Measurements from ENCODE around the gene CSTB.

CSTB gene

DNA sequence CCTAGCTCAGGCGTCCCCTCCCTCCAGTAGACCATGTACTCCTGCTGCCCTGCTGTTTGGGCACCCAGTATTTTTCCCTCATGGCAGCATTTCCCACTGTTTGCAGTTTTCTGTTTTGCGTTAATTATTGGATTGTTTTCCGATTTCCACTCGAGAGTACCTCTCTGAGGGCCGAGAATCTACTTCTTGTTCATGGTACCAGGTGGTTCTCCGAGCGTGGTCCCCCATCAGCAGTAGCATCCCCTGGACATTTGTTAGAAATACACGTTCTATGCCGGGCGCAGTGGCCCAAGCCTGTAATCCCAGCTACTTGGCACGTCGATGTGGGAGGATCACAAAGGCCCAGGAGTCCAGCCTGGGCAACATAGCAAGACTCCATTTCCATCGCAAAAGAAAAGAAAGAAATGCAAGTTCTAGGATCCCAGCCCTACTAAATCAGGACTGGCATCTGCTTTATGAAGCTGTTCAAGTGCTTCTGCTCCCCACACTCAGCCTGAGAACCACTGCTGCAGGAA is 14.0 kb upstream of the CSTB start:
- DNase-seq (ENCODE audit: low read depth): no peak
- H3K4me3 ChIP-seq (ENCODE audit: low read length): peak overlapping the region; percentile 97
- TF ChIP-seq, protein P1, sequence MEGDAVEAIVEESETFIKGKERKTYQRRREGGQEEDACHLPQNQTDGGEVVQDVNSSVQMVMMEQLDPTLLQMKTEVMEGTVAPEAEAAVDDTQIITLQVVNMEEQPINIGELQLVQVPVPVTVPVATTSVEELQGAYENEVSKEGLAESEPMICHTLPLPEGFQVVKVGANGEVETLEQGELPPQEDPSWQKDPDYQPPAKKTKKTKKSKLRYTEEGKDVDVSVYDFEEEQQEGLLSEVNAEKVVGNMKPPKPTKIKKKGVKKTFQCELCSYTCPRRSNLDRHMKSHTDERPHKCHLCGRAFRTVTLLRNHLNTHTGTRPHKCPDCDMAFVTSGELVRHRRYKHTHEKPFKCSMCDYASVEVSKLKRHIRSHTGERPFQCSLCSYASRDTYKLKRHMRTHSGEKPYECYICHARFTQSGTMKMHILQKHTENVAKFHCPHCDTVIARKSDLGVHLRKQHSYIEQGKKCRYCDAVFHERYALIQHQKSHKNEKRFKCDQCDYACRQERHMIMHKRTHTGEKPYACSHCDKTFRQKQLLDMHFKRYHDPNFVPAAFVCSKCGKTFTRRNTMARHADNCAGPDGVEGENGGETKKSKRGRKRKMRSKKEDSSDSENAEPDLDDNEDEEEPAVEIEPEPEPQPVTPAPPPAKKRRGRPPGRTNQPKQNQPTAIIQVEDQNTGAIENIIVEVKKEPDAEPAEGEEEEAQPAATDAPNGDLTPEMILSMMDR (IDR thresholded peaks at IDR 0.05; ENCODE audit: insufficient read depth, low read depth, low read length, missing control alignments): no peak

DNA sequence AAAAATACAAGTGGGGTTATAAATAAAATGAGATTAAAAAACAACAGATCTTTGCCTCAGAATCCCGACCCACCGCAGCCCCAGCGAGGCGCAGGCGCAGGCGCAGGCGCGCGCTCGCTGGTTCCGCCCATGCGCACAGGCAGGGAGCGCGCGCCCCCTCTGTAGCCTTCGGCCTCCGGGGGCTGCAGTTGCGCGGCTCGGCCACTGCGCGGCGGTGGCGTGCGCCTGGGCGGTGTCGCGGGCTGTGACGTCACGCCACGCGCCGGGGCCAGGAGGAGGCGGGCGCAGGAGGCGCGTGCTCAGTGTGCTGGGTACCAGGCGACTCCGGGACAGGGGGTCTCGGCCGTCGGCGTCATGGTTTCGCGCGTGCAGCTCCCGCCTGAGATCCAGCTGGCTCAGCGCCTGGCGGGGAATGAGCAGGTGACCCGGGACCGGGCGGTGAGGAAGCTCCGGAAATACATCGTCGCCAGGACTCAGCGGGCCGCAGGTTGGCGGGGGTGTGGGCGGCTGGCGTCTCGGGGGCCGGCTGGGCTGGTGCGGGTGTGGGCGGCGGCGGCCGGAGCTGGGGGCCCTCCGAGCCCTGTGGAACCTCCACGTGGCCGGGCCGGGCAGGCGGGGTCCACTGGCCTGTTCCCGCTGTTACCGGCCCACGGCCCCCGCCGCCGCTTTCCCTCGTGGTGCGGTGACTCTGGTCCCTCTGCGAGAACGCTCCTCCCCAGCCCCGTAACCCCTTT is 13.3 kb upstream of the CSTB start, which contains the start of gene RRP1:
Gene RRP1 (plus strand): TSS at position 302 of the 734 bp plus-strand sequence. CDS start 53 bp downstream, at position 355.
- TF ChIP-seq, protein P1 (IDR thresholded peaks at IDR 0.05; ENCODE audit: insufficient read depth, low read depth, low read length, missing control alignments): peak; percentile 42
- DNase-seq (ENCODE audit: low read depth): peak; percentile 86
- H3K4me3 ChIP-seq (ENCODE audit: low read length): peak within 1 kb of the TSS; percentile 97

DNA sequence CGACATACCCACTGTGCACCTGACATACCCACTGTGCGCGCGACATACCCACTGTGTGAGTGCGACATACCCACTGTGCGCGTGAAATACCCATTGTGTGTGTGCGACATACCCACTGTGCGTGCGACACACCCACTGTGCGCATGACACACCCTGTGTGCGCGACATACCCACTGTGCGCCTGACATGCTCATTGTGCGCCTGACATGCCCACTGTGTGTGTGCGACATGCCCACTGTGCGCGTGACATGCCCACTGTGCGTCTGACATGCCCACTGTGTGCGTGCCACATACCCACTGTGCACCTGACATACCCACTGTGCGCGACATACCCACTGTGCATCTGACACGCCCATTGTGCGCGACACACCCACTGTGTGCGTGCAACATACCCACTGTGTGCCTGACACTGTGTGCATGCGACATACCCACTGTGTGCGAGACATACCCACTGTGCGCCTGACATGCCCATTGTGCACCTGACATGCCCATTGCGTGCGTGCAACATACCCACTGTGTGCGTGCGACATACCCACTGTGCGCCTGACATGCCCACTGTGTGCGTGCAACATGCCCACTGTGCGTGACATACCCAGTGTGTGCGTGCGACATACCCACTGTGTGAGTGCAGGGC is 10.8 kb upstream of the CSTB start:
- no peak for DNase-seq (ENCODE audit: low read depth)
- no peak overlapping the region for H3K4me3 ChIP-seq (ENCODE audit: low read length)
- TF ChIP-seq, protein P1 (IDR thresholded peaks at IDR 0.05; ENCODE audit: insufficient read depth, low read depth, low read length, missing control alignments): no peak

DNA sequence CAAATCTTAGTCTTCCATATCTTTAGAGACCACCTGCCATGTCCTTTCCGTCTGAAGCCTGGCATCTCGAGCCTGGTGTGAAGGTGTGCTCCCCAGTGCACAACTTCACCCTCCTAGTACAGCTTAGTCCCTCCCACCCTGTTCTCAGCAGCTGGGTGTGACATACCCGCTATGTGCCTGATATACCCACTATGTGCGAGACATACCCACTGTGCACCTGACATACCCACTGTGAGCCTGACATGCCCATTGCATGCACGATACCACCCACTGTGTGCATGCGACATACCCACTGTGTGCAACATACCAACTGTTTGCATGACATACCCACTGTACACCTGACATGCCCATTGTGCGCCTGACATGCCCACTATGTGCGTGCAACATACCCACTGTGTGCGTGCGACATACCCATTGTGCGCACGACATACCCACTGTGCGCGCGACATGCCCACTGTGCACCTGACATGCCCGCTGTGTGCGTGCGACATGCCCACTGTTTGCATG is 10.2 kb upstream of the CSTB start:
- TF ChIP-seq, protein P1 (IDR thresholded peaks at IDR 0.05; ENCODE audit: insufficient read depth, low read depth, low read length, missing control alignments): no peak
- peak; percentile 59 for DNase-seq (ENCODE audit: low read depth)
- H3K4me3 ChIP-seq (ENCODE audit: low read length): no peak overlapping the region

DNA sequence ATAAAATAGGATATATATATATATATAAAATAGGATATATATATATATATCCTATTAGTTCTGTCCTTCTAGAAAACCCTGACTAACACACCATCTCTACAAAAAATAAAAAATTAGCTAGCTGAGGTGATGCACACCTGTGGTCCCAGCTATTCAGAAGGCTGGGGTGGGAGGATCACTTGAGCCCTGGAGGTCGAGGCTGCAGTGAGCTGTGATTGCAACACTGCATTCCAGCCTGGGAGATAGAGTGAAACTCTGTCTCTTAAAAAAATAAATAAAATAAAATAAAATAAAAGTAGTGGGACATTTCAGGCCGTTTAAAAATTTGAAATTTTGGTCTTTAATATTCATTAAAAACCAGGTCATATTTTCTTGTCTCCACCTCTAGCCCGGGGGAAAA is 9.0 kb upstream of the CSTB start:
- TF ChIP-seq, protein P1 (IDR thresholded peaks at IDR 0.05; ENCODE audit: insufficient read depth, low read depth, low read length, missing control alignments): no peak
- no peak for DNase-seq (ENCODE audit: low read depth)
- H3K4me3 ChIP-seq (ENCODE audit: low read length): no peak overlapping the region

DNA sequence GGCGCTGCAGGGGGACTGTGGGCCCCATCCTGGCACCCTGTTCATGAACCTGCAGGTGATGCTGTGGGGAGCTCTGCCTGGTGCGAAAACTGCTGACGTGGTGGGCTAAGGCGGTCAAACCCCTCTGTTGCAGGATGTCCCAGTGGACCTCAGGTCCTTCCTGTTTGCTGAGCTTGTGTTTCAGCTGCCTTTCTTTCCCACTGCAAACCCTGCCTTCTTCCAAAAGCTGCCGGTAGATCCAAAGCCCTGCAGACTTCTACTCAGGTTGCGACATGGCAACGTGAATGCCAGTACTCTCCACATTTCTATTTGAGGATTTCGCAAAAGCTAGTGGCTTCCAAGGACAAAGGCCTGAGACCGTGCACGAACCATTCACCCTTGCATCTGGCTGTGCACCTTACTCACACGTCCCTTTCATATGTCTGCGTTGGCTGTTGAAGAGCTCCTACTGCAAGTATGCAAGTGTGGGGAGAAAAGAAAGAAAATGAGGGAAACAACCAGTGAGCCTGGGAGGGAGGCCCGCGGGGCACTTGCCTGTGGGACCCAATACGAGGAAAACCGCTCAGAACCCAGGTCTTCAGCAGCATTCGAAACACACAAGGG is 7.1 kb upstream of the CSTB start:
- no peak overlapping the region for H3K4me3 ChIP-seq (ENCODE audit: low read length)
- TF ChIP-seq, protein P1 (IDR thresholded peaks at IDR 0.05; ENCODE audit: insufficient read depth, low read depth, low read length, missing control alignments): no peak
- DNase-seq (ENCODE audit: low read depth): peak; percentile 70
